HG02938 (cell line): ENCODE measurements around the gene BMERB1.
"Not testable (repeated sequence)": the region's sequence is repeated elsewhere in the genome, so short reads cannot be mapped to it uniquely, and the experiment has no call there.

ENCODE experiments used
- ATAC-seq: cut with Tn5 transposase; IDR thresholded peaks from one replicate; pipeline ENCODE4 v1.9.1; 2021; ENCODE audit warnings: mild to moderate bottlenecking, moderate library complexity; ENCODE audit not compliant: unreplicated experiment

The BMERB1 gene

GRCh38 chr16:15422222-15422621, 12.2 kb upstream of the BMERB1 start:
- ATAC-seq = no peak

- no peak for ATAC-seq
Observed at GRCh38 chr16:15425861-15426260, 8.5 kb upstream of the BMERB1 start.

- ATAC-seq = no peak
Observed at GRCh38 chr16:15426796-15427195, 7.6 kb upstream of the BMERB1 start.

GRCh38 chr16:15427648-15428239, 6.6 kb upstream of the BMERB1 start:
- ATAC-seq = no peak

GRCh38 chr16:15430884-15431283, 3.5 kb upstream of the BMERB1 start:
- not testable (repeated sequence) for ATAC-seq

GRCh38 chr16:15434079-15434424, 336 bp upstream of the BMERB1 start:
- ATAC-seq = no peak

- ATAC-seq = no peak
Observed at GRCh38 chr16:15435216-15435864, 952 bp downstream of the BMERB1 start.

- no peak for ATAC-seq
Observed at GRCh38 chr16:15439102-15439501, 4.7 kb downstream of the BMERB1 start.

- ATAC-seq = no peak
Observed at GRCh38 chr16:15439521-15439920, 5.1 kb downstream of the BMERB1 start.

- ATAC-seq = no peak
Observed at GRCh38 chr16:15440852-15441251, 6.5 kb downstream of the BMERB1 start.

- not testable (repeated sequence) for ATAC-seq
Observed at GRCh38 chr16:15442140-15442539, 7.8 kb downstream of the BMERB1 start.

- no peak for ATAC-seq
Observed at GRCh38 chr16:15443753-15444152, 9.4 kb downstream of the BMERB1 start.

GRCh38 chr16:15444264-15444663, 9.9 kb downstream of the BMERB1 start:
- no peak for ATAC-seq

GRCh38 chr16:15445450-15445849, 11.1 kb downstream of the BMERB1 start:
- no peak for ATAC-seq

- no peak for ATAC-seq
Observed at GRCh38 chr16:15446901-15447300, 12.5 kb downstream of the BMERB1 start.

GRCh38 chr16:15450624-15451023, 16.2 kb downstream of the BMERB1 start:
- ATAC-seq = no peak

GRCh38 chr16:15451098-15451731, 16.8 kb downstream of the BMERB1 start:
- ATAC-seq = no peak

- ATAC-seq = no peak
Observed at GRCh38 chr16:15452246-15452855, 18.0 kb downstream of the BMERB1 start.

GRCh38 chr16:15453296-15453695, 18.9 kb downstream of the BMERB1 start:
- ATAC-seq = not testable (repeated sequence)

GRCh38 chr16:15454933-15455332, 20.5 kb downstream of the BMERB1 start:
- ATAC-seq = not testable (repeated sequence)

- ATAC-seq = no peak
Observed at GRCh38 chr16:15457400-15457799, 23.0 kb downstream of the BMERB1 start.

GRCh38 chr16:15457958-15458357, 23.6 kb downstream of the BMERB1 start:
- ATAC-seq = no peak
